Fibroblast of villous mesenchyme (primary cell): ENCODE data around the gene ARHGAP11A. TPM values are rescaled to one million over a fixed set of nuclear protein-coding genes. Genes with fewer than 3 reads are reported as not detected.
A peak's percentile ranks its signal among the peaks of the same experiment; 100 is the strongest.

ENCODE experiments used
- DNase-seq: peaks from one replicate; pipeline ENCODE4 v3.0.0-alpha.2; 2010; ENCODE audit warnings: low read depth
- H3K4me3 ChIP-seq: 2 replicates; pipeline ENCODE4 v1.5.1; 2011; ENCODE audit warnings: low read depth, mild to moderate bottlenecking, low read length
- total RNA-seq: library from RNA; depleted of rRNA; stranded (reverse); fragments of >200 nt; gene quantifications from 2 replicates; pipeline ENCODE4 v1.2.3, GENCODE V29; 2012
- TF ChIP-seq, protein P1 (sequence below): IDR thresholded peaks from 2 replicates; pipeline ENCODE4 v1.5.1; 2012; ENCODE audit warnings: low read depth, mild to moderate bottlenecking, low read length; ENCODE audit not compliant: insufficient read depth

ARHGAP11A gene
- total RNA-seq, 1 donor: 25.5 TPM

DNA sequence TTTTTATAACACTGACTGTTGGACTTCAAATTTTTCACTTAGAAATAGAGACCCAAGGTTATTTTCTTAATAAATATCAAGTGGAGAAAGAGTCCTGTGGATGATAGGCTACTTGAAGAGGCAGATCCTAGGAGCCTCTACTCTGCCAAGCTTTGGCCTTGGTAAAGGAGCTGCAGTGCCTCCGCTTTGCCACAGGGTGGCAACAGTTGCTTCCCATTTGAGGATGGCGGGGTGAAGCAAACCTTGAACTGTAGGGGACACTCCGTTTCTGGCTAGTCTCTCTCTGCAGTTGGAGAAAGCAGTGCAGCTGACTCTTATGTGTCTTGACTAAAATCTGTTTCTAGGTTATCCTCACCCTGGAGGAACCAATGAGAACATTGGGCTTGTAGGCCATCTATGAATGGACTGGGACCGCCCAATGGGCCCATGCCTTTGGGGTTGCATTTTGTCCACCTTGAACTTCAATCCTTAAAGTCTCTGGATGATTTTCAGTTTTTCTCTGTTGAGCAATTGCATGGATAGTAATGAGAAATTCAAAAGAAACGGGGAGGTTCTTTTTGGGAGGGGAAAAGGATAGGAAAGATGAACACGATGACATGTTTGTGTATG is 36.0 kb downstream of the ARHGAP11A start:
- TF ChIP-seq, protein P1, sequence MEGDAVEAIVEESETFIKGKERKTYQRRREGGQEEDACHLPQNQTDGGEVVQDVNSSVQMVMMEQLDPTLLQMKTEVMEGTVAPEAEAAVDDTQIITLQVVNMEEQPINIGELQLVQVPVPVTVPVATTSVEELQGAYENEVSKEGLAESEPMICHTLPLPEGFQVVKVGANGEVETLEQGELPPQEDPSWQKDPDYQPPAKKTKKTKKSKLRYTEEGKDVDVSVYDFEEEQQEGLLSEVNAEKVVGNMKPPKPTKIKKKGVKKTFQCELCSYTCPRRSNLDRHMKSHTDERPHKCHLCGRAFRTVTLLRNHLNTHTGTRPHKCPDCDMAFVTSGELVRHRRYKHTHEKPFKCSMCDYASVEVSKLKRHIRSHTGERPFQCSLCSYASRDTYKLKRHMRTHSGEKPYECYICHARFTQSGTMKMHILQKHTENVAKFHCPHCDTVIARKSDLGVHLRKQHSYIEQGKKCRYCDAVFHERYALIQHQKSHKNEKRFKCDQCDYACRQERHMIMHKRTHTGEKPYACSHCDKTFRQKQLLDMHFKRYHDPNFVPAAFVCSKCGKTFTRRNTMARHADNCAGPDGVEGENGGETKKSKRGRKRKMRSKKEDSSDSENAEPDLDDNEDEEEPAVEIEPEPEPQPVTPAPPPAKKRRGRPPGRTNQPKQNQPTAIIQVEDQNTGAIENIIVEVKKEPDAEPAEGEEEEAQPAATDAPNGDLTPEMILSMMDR: peak; percentile 96
- no peak overlapping the region for H3K4me3 ChIP-seq
- peak; percentile 60 for DNase-seq

DNA sequence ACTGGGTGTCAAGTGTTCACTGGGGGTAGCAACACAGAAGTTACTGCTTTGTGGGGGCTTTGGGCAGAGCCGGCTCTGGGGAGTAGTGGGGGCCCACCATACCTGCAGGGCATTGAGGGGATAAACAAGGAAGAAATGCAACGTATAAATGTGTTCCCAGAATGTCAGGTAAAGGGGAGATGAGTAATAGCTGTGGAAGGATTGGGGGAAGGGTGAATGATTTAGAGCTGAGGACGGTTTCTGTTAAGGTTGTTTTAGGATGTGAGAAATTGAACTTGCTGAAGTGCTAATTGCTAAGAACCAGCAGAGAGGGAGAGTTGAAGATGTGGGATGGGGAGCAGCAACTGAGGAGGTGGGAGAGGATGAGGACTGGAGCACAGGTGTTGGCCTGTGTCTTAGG is 36.9 kb downstream of the ARHGAP11A start:
- no peak for DNase-seq
- no peak overlapping the region for H3K4me3 ChIP-seq
- TF ChIP-seq, protein P1: no peak

DNA sequence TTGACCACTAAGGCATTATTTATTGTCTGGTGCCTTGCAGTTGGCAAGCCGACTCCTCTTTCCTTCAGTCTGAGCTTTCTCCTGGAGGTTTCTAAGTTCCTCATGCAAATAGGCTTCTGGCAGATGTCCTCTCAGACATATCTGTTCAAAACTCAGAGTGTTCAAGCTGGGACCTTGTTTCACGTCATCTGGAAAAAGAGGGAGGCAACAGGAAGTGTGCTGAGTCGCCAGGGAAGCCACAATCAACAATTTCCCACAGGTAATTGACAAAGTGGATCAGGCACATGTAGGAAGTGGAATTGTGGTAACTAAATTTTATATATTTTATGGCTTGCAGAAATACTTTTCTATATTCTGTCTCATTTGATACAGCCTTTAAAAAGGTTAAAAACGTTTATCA is 40.8 kb downstream of the ARHGAP11A start:
- DNase-seq: peak; percentile 60
- no peak overlapping the region for H3K4me3 ChIP-seq
- TF ChIP-seq, protein P1: no peak

DNA sequence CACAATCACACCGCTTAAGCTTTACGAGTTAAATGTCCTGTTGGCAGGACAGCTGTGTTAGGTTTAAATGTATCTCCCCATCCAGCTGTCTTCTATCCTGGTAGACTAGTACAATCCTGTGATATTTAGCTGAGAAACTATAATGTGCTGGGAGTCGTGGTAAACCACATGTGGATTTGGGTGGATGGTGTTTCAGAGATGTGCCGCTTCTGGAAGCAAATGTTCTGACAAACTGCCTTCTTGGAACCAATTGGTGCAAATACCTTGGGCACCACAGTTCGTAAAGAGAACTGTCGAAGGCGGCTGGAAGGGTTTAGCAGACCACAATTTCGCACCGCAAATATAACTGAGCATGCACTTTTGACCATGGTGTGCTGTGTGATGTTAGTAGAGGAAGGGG is 41.2 kb downstream of the ARHGAP11A start:
- peak; percentile 80 for DNase-seq
- no peak overlapping the region for H3K4me3 ChIP-seq
- TF ChIP-seq, protein P1: no peak

DNA sequence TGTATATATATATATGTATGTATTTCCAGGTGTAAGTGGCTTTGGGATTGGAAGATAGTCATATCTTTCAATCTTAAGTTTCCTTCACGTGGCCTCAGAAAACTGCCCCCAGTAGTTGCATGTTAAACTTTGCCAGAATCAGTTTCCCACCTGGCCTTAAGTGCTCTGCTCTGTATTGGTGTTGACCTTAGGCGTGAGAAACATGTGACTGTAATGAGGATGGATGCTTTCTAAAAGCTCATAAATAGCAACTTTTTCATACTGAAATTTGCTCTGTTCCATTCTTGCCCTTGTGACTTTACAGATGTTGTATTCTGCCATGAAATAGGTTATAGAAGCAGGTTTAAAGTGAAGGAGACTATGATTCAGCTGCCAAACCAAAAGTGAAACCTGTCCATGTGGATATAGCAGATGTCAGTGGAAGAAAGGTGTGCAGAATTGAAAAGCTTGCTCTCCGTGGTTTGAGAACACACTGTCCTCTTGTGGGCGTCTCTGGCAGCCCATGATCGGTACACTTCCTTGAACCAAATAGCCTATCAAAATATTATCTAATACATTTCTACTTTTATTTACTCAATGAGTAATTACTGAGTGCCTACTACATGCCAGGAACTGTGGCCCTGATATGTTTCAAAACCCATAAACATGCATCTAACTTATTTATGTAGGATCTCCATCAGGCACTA is 42.0 kb downstream of the ARHGAP11A start:
- DNase-seq: no peak
- H3K4me3 ChIP-seq: no peak overlapping the region
- TF ChIP-seq, protein P1: peak; percentile 4

DNA sequence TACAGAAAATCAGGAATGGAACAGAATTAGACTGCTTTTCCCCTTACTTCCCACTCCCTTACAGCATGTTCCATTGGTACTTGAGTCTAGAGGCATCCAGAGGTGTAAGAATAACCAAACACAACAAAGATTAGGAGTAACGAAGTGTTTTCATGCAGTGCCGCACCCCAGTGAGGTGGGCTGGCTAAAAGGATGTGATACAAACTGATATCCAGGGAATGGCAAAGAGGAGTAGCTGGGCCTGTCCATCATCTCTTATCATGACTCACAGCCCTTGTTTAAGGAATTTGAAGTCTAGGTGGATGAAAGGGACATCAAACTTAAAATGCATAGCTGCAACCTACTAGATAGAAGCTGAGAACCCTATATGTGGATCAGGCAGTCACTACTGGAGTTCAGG is 42.6 kb downstream of the ARHGAP11A start:
- H3K4me3 ChIP-seq: no peak overlapping the region
- TF ChIP-seq, protein P1: no peak
- no peak for DNase-seq
